Nephron progenitor cell (in vitro differentiated cells): ENCODE measurements around the gene ZBTB40.

ENCODE experiments used
- DNase-seq: peaks from one replicate; pipeline ENCODE4 v3.0.0; 2021
- H3K27ac Mint-ChIP-seq: 2 replicates; pipeline ENCODE4 v1.8.0; 2021; ENCODE audit warnings: mild to moderate bottlenecking, moderate library complexity, mixed read lengths
- H3K27me3 Mint-ChIP-seq: 2 replicates; pipeline ENCODE4 v1.8.0; 2021; ENCODE audit warnings: mild to moderate bottlenecking, low read depth, mixed read lengths; ENCODE audit not compliant: poor library complexity
- H3K36me3 Mint-ChIP-seq: 2 replicates; pipeline ENCODE4 v1.8.0; 2021; ENCODE audit warnings: low read depth, mixed read lengths
- H3K4me1 Mint-ChIP-seq: 2 replicates; pipeline ENCODE4 v1.8.0; 2021; ENCODE audit warnings: mixed read lengths
- H3K4me3 Mint-ChIP-seq: 2 replicates; pipeline ENCODE4 v1.8.0; 2021; ENCODE audit warnings: mild to moderate bottlenecking, moderate library complexity, mixed read lengths
- H3K9me3 Mint-ChIP-seq: 2 replicates; pipeline ENCODE4 v1.8.0; 2021; ENCODE audit warnings: mild to moderate bottlenecking, moderate library complexity, mixed read lengths
- TF ChIP-seq, protein P1 (sequence below): fragments of 200-600 bp; sonication (generic); IDR thresholded peaks from 2 replicates; pipeline ENCODE4 v1.5.0; 2021; ENCODE audit warnings: antibody characterized with exemption

Gene ZBTB40

DNA sequence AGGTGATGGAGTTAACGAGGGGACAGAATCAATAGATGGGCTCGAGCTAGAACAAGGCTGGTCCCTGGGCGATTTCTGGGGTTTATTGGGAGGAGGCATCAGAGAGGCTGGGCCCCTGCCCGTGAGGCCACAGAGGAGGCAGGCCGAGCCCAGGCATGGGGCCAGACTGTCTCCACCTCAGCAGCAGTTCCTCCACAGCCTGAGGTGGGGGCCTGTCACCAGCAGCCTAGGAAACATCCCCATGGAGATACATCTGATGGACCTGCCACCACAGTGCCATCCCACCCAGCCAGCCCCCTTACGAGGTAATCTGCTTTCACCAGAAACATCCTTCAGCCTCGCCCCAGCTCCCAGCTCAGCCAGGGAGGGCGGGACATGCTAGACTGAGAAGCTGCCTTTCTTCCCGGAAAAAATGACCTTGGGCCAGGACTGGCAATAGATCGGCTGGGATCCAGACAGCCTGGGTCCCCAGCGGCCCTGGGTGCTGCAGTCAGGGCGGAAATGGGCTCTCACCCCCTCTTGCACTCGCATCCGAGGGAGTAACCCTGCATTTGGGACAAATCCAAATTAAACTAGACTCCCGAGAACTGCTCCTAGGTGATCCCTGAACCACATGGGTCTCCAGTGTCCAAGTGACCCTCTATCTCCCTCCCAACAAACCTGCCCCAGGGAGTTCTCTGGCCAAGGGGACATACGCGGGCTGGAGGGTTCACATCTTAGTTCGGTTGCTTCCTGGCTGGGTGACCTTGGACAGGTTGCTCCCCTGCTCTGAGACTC is 101.6 kb downstream of the ZBTB40 start:
- Mint-ChIP-seq H3K27ac (no peak overlapping the region), H3K4me1 (peaks cover 29% of the 10 kb centered on the region), H3K9me3 (no peaks in the 10 kb centered on the region), H3K4me3 (no peak overlapping the region), H3K36me3 (no peaks in the 10 kb centered on the region), H3K27me3 (peaks cover 81% of the 10 kb centered on the region)
- TF ChIP-seq, protein P1, sequence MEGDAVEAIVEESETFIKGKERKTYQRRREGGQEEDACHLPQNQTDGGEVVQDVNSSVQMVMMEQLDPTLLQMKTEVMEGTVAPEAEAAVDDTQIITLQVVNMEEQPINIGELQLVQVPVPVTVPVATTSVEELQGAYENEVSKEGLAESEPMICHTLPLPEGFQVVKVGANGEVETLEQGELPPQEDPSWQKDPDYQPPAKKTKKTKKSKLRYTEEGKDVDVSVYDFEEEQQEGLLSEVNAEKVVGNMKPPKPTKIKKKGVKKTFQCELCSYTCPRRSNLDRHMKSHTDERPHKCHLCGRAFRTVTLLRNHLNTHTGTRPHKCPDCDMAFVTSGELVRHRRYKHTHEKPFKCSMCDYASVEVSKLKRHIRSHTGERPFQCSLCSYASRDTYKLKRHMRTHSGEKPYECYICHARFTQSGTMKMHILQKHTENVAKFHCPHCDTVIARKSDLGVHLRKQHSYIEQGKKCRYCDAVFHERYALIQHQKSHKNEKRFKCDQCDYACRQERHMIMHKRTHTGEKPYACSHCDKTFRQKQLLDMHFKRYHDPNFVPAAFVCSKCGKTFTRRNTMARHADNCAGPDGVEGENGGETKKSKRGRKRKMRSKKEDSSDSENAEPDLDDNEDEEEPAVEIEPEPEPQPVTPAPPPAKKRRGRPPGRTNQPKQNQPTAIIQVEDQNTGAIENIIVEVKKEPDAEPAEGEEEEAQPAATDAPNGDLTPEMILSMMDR, result no peak
- no peak for DNase-seq

DNA sequence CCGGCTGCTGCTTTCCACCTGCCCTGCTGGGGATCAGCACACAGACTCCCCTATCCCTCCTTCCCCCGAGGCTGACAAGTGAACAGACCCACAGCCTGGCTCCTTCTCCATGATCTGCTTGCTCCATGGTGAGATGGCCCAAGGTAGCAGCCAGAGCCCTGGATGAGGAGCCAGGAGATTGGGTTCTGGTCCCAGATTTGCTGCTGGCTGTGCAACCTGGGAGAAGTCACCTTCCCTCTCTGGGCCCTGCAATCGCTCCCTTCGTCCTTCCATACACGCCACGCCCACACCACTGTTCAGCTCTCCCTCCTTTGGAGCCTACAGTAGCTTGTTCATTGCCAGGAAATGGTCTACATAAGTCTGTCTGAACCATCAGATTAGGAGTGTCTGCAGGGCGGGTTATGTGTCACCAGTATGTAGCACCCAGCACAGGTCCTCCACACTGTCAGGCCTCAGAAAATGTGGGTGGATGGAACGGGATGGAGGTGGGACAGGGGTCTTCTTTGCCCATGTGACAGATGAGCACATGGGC is 102.4 kb downstream of the ZBTB40 start:
- DNase-seq, result no peak
- H3K27me3 Mint-ChIP-seq, result peaks cover 81% of the 10 kb centered on the region
- no peaks in the 10 kb centered on the region for H3K36me3 Mint-ChIP-seq
- TF ChIP-seq, protein P1, result no peak
- no peak overlapping the region for H3K4me3 Mint-ChIP-seq
- no peak overlapping the region for H3K27ac Mint-ChIP-seq
- no peaks in the 10 kb centered on the region for H3K9me3 Mint-ChIP-seq
- H3K4me1 Mint-ChIP-seq, result peaks cover 29% of the 10 kb centered on the region

DNA sequence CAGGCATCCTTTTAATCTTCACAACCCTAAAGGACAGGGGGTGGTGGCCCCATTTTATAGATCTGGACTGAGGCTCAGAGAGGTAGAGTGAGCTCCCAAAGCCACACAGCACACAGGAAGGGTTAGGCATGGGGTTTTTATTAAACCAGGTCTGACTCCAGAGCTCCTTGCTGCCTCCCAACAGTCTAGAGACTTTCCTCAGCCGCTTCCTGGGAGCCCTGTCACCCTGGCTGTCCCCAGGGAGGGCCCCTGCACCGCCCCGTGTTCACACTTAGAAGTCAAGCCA is 103.7 kb downstream of the ZBTB40 start:
- H3K4me3 Mint-ChIP-seq, result no peak overlapping the region
- H3K9me3 Mint-ChIP-seq, result no peaks in the 10 kb centered on the region
- H3K36me3 Mint-ChIP-seq, result no peaks in the 10 kb centered on the region
- DNase-seq, result no peak
- peaks cover 29% of the 10 kb centered on the region for H3K4me1 Mint-ChIP-seq
- TF ChIP-seq, protein P1, result no peak
- peaks cover 86% of the 10 kb centered on the region for H3K27me3 Mint-ChIP-seq
- no peak overlapping the region for H3K27ac Mint-ChIP-seq

DNA sequence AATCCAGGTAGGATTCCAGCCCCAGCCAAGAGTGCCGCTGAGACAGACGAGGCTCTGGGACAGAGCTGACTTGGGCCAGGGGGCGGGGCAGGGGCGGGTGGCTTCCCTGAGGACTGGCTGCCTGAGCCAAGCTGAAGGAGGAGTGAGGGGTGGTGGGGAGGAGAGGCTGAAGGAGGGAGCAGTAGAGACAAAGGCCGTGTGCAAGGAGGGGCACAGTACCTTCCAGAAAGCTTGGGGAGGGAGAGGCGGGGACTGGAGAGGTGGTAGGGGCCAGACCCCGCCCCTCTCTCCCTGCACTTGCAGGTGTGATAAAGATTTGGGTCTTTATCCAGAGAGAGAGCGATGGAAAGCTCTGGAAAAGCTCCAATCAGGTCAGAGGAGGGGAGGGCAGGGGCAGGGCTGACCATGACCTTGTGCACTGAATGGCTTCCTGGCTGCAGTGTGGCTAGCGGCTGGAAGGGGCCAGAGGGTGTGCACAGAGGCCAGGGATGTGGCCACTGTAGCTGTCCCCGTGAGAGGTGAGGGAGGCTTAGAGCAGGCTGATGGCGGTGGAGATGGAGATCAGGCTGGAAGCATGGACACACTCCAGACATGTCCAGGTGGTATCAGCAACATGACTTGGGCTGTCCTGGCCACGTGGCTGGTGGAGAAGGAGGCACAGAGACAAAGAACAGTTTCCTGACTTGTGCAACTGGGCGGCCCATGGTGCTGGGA is 104.9 kb downstream of the ZBTB40 start:
- Mint-ChIP-seq H3K27ac (no peak overlapping the region), H3K4me3 (no peak overlapping the region)
- DNase-seq, result peak; percentile 50

DNA sequence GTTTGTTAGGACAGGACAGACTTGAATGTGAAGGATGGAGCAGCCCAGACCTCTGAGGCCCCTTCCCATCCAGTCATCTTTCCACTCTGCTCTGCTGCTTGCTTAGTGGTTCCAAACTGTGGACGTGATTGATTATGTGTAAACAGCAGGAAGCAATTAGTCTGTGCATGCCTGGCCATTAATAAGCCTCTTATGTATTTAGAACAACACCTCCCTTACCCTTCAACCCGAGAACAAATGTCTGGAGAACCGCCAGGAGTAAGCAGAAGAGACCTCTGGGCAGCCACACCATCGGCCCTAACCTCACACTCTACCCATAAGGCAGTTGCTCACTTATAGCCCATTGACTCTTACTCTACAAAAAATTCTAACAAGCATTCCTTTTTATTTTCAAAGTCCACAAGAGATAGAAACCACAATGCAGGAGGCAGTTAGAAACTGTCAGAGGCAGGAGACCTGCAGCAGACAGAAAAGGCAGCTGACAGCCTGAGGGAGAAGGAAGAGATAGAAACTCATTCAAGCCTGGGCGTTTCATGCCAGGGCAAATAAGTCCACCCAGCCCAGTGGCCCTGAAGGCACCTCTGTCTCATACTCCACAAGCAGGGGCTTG is 105.8 kb downstream of the ZBTB40 start:
- no peak for DNase-seq
- H3K4me1 Mint-ChIP-seq, result peaks cover 29% of the 10 kb centered on the region
- H3K9me3 Mint-ChIP-seq, result no peaks in the 10 kb centered on the region
- H3K36me3 Mint-ChIP-seq, result no peaks in the 10 kb centered on the region
- no peak overlapping the region for H3K27ac Mint-ChIP-seq
- H3K4me3 Mint-ChIP-seq, result peak overlapping the region; percentile 24
- H3K27me3 Mint-ChIP-seq, result peaks cover 98% of the 10 kb centered on the region
- TF ChIP-seq, protein P1, result no peak

More for the DNA sequence above, 104.9 kb downstream of the ZBTB40 start:
- peaks cover 29% of the 10 kb centered on the region for H3K4me1 Mint-ChIP-seq
- TF ChIP-seq, protein P1, result no peak
- peaks cover 95% of the 10 kb centered on the region for H3K27me3 Mint-ChIP-seq
- H3K36me3 Mint-ChIP-seq, result no peaks in the 10 kb centered on the region
- no peaks in the 10 kb centered on the region for H3K9me3 Mint-ChIP-seq
